ENCODE results near the gene HTR1A. TPM values are rescaled to one million over a fixed set of nuclear protein-coding genes. Genes with fewer than 3 reads are reported as not detected.
A peak's percentile ranks its signal among the peaks of the same experiment; 100 is the strongest.

HTR1A gene
- total RNA-seq, 4 donors from 2014 or later = not detected

GRCh38 chr5:63928451-63928850 is 33.8 kb downstream of the HTR1A start:
- intact Hi-C loops (cut with DNase I; ENCODE audit: low total_unique reads) (no loop called here), in situ Hi-C loops (cut with MboI; ENCODE audit: low pct_ligation_motif_present in 1 of 4, low pct_unique_long_range_greater_than_20kb in 1 of 4, low sequenced_read_pairs in 3 of 4) (no loop called here)
- TF ChIP-seq EP300 (IDR thresholded peaks at IDR 0.05; ENCODE audit: low read depth) (no peak), POLR2AphosphoS5 (IDR thresholded peaks at IDR 0.05) (no peak), POLR2A (IDR thresholded peaks at IDR 0.05) (no peak), CTCF (IDR thresholded peaks at IDR 0.05) (no peak)

DNA sequence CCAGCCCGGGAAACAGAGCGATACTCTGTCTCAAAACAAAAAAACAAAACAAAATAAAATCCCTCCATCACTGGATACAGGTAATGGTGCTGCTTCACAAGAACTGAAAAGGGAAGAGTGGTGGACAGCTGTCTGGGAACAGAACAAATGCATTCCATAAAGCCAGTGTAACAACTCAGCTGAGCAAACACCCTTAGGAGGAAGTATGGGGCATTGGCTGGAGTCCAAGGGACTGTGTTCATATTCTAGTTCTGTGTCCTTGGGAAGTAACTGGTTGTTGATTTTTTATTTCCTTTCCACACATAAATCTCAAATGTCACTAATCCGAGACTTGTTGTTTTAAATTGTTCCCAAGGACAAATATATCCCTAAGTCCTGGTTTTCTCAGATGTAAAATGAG is 38.3 kb downstream of the HTR1A start:
- Histone ChIP-seq H3K4me1 (peaks cover 0 to 8% (median 0%) of the 10 kb centered on the region in 4 donors), H3K4me3 (no peak overlapping the region), H3K27ac (no peak overlapping the region), H3K27me3 (no peaks in the 10 kb centered on the region), H3K9me3 (no peaks in the 10 kb centered on the region), H3K36me3 (no peaks in the 10 kb centered on the region)
- 17 to 29% methylated on average over 3 of the region's 3 CpGs for WGBS, 2 donors (ENCODE audit: low coverage in 1 of 2)
- peak; percentile 80 for DNase-seq
- in situ Hi-C loops (cut with MboI; ENCODE audit: low pct_ligation_motif_present in 1 of 4, low pct_unique_long_range_greater_than_20kb in 1 of 4, low sequenced_read_pairs in 3 of 4) = no loop called here
- TF ChIP-seq POLR2A (IDR thresholded peaks at IDR 0.05) (no peak), POLR2AphosphoS5 (IDR thresholded peaks at IDR 0.05) (peak in 2 of 3 donors; percentile 16 to 26)
- intact Hi-C loops (cut with DNase I; ENCODE audit: low total_unique reads) = no loop called here

More at GRCh38 chr5:63928451-63928850, 33.8 kb downstream of the HTR1A start:
- H3K4me3 ChIP-seq = no peak overlapping the region
- no peak overlapping the region for H3K27ac ChIP-seq
- H3K27me3 ChIP-seq = no peaks in the 10 kb centered on the region
- no peaks in the 10 kb centered on the region for H3K36me3 ChIP-seq
- no peak for DNase-seq
- peaks cover 0 to 6% (median 0%) of the 10 kb centered on the region in 4 donors for H3K4me1 ChIP-seq
- WGBS, 2 donors (ENCODE audit: low coverage in 1 of 2) = 81 to 83% methylated on average over 3 of the region's 3 CpGs
- H3K9me3 ChIP-seq = no peaks in the 10 kb centered on the region

DNA sequence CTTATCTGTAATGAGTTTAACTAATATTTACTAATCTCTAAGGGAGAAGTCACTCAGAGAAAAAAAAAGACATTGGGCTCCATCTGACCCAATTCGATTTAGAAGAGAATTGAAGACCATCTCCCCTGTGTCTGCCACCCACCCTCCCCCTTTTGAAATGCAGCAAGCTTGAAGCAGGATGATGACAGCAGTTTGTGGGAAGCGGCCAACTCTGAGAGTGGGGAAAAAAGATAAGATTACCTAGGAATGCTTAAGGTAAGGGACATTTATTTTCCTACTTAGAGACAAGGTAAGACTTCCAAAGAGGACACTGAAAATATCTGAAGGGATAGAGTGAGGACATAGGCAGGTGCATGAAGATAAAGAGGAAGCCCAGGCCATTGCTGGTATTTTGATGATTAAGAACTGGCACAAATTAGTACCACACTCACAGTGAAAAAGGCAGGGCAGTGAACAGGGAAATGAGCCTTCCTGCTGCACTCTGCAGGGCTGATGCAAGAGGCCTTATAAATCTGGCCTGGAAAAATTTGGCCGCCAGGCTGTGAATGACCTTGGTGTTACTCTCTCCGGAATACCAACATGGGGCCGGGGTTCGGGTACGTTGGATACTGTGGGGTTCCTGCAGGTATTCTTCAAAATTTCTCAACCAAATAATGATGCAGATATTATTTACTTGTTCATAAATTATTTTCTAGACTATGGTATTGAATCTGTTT is 42.3 kb downstream of the HTR1A start:
- intact Hi-C loops (cut with DNase I; ENCODE audit: low total_unique reads) = no loop called here
- in situ Hi-C loops (cut with MboI; ENCODE audit: low pct_ligation_motif_present in 1 of 4, low pct_unique_long_range_greater_than_20kb in 1 of 4, low sequenced_read_pairs in 3 of 4) = no loop called here
- peaks cover 0 to 8% (median 0%) of the 10 kb centered on the region in 4 donors for H3K4me1 ChIP-seq
- no peak overlapping the region for H3K27ac ChIP-seq
- H3K27me3 ChIP-seq = no peaks in the 10 kb centered on the region
- H3K9me3 ChIP-seq = no peaks in the 10 kb centered on the region
- TF ChIP-seq POLR2A (IDR thresholded peaks at IDR 0.05) (no peak), EP300 (IDR thresholded peaks at IDR 0.05; ENCODE audit: low read depth) (no peak), POLR2AphosphoS5 (IDR thresholded peaks at IDR 0.05) (no peak), CTCF (IDR thresholded peaks at IDR 0.05) (no peak)
- H3K36me3 ChIP-seq = no peaks in the 10 kb centered on the region
- no peak for DNase-seq
- WGBS, 2 donors (ENCODE audit: low coverage in 1 of 2) = 61 to 83% methylated on average over 2 to 7 of the region's 7 CpGs
- no peak overlapping the region for H3K4me3 ChIP-seq

DNA sequence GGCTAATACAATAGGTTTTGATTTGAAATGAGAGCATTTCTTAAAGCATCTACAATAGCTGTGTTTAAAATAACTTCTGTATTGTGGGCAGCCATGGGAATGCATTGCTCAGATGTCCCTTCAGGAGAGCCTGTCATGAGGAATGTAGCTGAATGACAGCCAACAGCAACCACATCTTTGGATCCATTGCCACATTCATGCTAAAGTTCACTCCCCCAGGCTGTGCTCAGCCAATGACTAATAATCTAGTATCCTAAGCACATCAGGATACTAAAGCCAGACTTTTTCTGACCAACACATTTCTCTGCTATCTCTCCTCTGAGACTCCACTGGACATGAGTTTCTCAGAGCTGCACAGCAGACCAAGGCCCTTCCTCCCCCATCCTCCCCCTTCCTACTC is 45.5 kb downstream of the HTR1A start:
- no peak overlapping the region for H3K27ac ChIP-seq
- no peaks in the 10 kb centered on the region for H3K9me3 ChIP-seq
- no peaks in the 10 kb centered on the region for H3K36me3 ChIP-seq
- no peak overlapping the region for H3K4me3 ChIP-seq
- no peak for DNase-seq
- intact Hi-C loops (cut with DNase I; ENCODE audit: low total_unique reads) (no loop called here), in situ Hi-C loops (cut with MboI; ENCODE audit: low pct_ligation_motif_present in 1 of 4, low pct_unique_long_range_greater_than_20kb in 1 of 4, low sequenced_read_pairs in 3 of 4) (no loop called here)
- H3K27me3 ChIP-seq = no peaks in the 10 kb centered on the region
- H3K4me1 ChIP-seq = no peaks in the 10 kb centered on the region
- TF ChIP-seq POLR2AphosphoS5 (IDR thresholded peaks at IDR 0.05) (no peak), POLR2A (IDR thresholded peaks at IDR 0.05) (no peak), CTCF (IDR thresholded peaks at IDR 0.05) (no peak), EP300 (IDR thresholded peaks at IDR 0.05; ENCODE audit: low read depth) (no peak)

DNA sequence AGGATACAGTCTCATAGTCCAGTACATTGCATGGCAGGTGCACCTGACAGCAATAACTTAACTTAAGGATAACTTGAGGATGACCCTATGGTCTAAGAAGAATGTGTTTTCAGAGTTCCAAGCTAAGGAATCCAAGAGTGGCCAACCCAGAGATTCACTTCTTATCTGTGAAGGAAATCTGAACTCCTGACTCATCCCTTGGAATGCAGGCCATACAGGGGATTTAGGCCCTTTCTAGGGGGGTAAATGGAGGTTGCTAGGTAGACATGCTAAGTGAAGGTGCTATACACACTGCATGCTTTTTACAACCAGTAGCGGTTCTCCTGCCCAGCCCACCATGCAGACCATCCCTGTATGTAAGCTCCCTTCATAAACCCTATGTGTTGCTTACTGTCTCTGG is 50.4 kb downstream of the HTR1A start:
- no peaks in the 10 kb centered on the region for H3K27me3 ChIP-seq
- TF ChIP-seq EP300 (IDR thresholded peaks at IDR 0.05; ENCODE audit: low read depth) (no peak), CTCF (IDR thresholded peaks at IDR 0.05) (no peak), POLR2AphosphoS5 (IDR thresholded peaks at IDR 0.05) (no peak), POLR2A (IDR thresholded peaks at IDR 0.05) (no peak)
- in situ Hi-C loops (cut with MboI; ENCODE audit: low pct_ligation_motif_present in 1 of 4, low pct_unique_long_range_greater_than_20kb in 1 of 4, low sequenced_read_pairs in 3 of 4) = no loop called here
- no peak overlapping the region for H3K27ac ChIP-seq
- H3K4me1 ChIP-seq = no peaks in the 10 kb centered on the region
- 79% methylated on average over 1 of the region's 1 CpG; no CpG with 5 or more reads in 1 of the 2 donors for WGBS, 2 donors (ENCODE audit: low coverage in 1 of 2)
- DNase-seq = no peak
- no peaks in the 10 kb centered on the region for H3K36me3 ChIP-seq
- intact Hi-C loops (cut with DNase I; ENCODE audit: low total_unique reads) = no loop called here
- H3K4me3 ChIP-seq = no peak overlapping the region
- H3K9me3 ChIP-seq = no peaks in the 10 kb centered on the region

Data from transverse colon (tissue), 4 donors.